Heart right ventricle (tissue), 16 donors: ENCODE results near the gene CRYBA2. TPM values are rescaled to one million over a fixed set of nuclear protein-coding genes. Genes with fewer than 3 reads are reported as not detected.

Source experiments
- ATAC-seq, 8 donors: fragments of 200-7000 bp; cut with Tn5 transposase; one replicate each; pipeline ENCODE4 v1.9.1; 2020; ENCODE audit warnings: mild to moderate bottlenecking in 8 of 8, moderate library complexity in 8 of 8, moderate number of reproducible peaks in 1 of 8
- DNase-seq, 2 donors: peaks; one replicate each; pipeline ENCODE4 v3.0.0-alpha.2; 2020
- H3K27ac ChIP-seq, 10 donors: fragments of 200-600 bp; sonication (generic) in 2 of 10; one replicate each; pipeline versions ENCODE4 v1.5.0 to v1.8.0; 2020 to 2022; ENCODE audit warnings: mild to moderate bottlenecking in 3 of 10
- H3K27me3 ChIP-seq, 7 donors: fragments of 200-600 bp; one replicate each; pipeline ENCODE4 v1.8.0; 2021 to 2022; ENCODE audit warnings: mild to moderate bottlenecking in 2 of 7
- H3K36me3 ChIP-seq, 9 donors: fragments of 200-600 bp; sonication (generic) in 1 of 9; one replicate each; pipeline versions ENCODE4 v1.5.0 to v1.8.0; 2020 to 2022; ENCODE audit warnings: mild to moderate bottlenecking in 2 of 9
- H3K4me1 ChIP-seq, 9 donors: fragments of 200-600 bp; sonication (generic) in 1 of 9; one replicate each; pipeline versions ENCODE4 v1.5.0 to v1.8.0; 2020 to 2022; ENCODE audit warnings: mild to moderate bottlenecking in 4 of 9
- H3K4me3 ChIP-seq, 10 donors: fragments of 200-600 bp; sonication (generic) in 2 of 10; one replicate each; pipeline versions ENCODE4 v1.5.0 to v1.8.0; 2020 to 2022; ENCODE audit warnings: mild to moderate bottlenecking in 7 of 10, moderate library complexity in 2 of 10
- H3K9me3 ChIP-seq, 11 donors: fragments of 200-600 bp in 10 of 11; sonication (generic) in 2 of 11; one replicate each; pipeline versions ENCODE4 v1.5.0 to v1.8.0; 2013 to 2022; ENCODE audit warnings: mild to moderate bottlenecking in 2 of 11, control low read depth in 1 of 11, moderate library complexity in 1 of 11
- WGBS, 2 donors: extraction: QIAGEN DNeasy Blood & Tissue Kit; methylation state at CpG; one replicate each; pipeline ENCODE4 v1.1.7; 2013; ENCODE audit warnings: inconsistent platforms in 1 of 2; 5-methylcytosine and 5-hydroxymethylcytosine counted together
- intact Hi-C, 10 donors: fragments of 100-400 bp; cut with DNase I; formaldehyde crosslinking; loops; one replicate each; pipeline versions ENCODE4 v1.11.1 to v1.14.2; 2022
- polyA plus RNA-seq, 2 donors: library from polyadenylated mRNA; stranded (reverse); fragments of 200-250 nt; gene quantifications; one replicate each; pipeline ENCODE4 v1.2.3, GENCODE V29; 2013
- total RNA-seq, 10 donors: library from RNA; stranded (reverse); fragmentation: NEBNext Ultra II Directional in 3 of 10; extraction: Animal tissue kit (Norgen Biotek cat#: 25700) in 3 of 10; gene quantifications; one replicate each; pipeline versions ENCODE4 v1.2.1 to v1.2.4, GENCODE V29; 2021 to 2023
- TF ChIP-seq, protein P1 (sequence below), 9 donors: fragments of 200-600 bp; sonication (generic) in 2 of 9; IDR thresholded peaks; one replicate each; pipeline versions ENCODE4 v1.5.0 to v1.8.0; 2021 to 2022; ENCODE audit warnings: antibody characterized with exemption in 9 of 9, mild to moderate bottlenecking in 5 of 9, moderate library complexity in 1 of 9
- donor health status: Arrhythmogenic right ventricular cardiomyopathy.
- donor health status: ischemic (EF 13 %, LVEDD 7.1; RV severe dilation, severe dysfunction).
- donor health status: healthy with polysubstance abuse.
- donor health status: DM: no; HTN: yes; CAD: no.
- donor health status: DM: no; HTN: no; CAD: no.
- donor health status: ischemic (EF 25% LVEDD 6.9; RV normal size, moderate dysfunction).
- donor health status: ischemic (EF 25% LVEDD 5.7; RV mildly dilated, moderate dysfunction).
- donor health status: healthy.
- donor health status: DM: yes; HTN: yes; CAD: no.
- donor health status: Ischemic cardiomyopathy.
- donor health status: ischemic (EF 35%, LVEDD 5.7; RV mildly dilated, moderate dysfunction).
- donor health status: nonischemic (EF 11% LVEDD 7.7; RV severe dilation, severe dysfunction).
- donor health status: DM: yes; HTN: yes; CAD: no.
- donor health status: PGD.
- donor health status: ischemic (EF 29% LVEDD 5.4; RV normal size, mild dysfunction).
- donor health status: nonischemic (EF 23%, LVEDD 6.1; RV moderate dilation, normal function).

The CRYBA2 gene
- total and polyA plus RNA-seq, 12 donors: not detected

DNA sequence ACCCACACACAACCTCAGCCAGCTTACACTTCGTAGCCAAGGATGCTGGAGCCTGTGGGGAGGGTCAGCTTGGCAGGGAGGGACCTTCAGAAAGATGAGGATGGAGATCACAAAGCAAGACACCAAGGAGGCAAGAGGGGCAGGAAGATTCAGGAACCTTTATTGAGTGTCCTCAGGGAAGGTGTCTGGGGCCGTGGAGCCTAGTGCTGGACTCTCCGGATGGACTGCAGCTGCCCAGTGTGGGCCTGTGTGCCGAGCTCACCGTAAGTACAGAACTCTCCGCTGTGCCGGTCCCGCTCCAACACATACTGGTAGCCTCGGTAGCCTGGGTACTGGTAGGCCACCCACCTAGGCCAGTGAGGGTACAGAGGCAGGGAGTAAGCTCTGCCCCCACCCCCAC is 3.2 kb downstream of the CRYBA2 start:
- Histone ChIP-seq H3K4me3 (no peak overlapping the region), H3K27ac (no peak overlapping the region), H3K27me3 (peaks cover 66 to 100% (median 100%) of the 10 kb centered on the region in 7 donors), H3K9me3 (no peaks in the 10 kb centered on the region), H3K36me3 (no peaks in the 10 kb centered on the region), H3K4me1 (peaks cover 11 to 32% (median 23%) of the 10 kb centered on the region in 9 donors)
- intact Hi-C loops: loop anchor here in 1 of 10 donors (10.0 kb wide), 1 partner anchor 165 kb away; no protein-coding TSS in a partner anchor
- TF ChIP-seq, protein P1, sequence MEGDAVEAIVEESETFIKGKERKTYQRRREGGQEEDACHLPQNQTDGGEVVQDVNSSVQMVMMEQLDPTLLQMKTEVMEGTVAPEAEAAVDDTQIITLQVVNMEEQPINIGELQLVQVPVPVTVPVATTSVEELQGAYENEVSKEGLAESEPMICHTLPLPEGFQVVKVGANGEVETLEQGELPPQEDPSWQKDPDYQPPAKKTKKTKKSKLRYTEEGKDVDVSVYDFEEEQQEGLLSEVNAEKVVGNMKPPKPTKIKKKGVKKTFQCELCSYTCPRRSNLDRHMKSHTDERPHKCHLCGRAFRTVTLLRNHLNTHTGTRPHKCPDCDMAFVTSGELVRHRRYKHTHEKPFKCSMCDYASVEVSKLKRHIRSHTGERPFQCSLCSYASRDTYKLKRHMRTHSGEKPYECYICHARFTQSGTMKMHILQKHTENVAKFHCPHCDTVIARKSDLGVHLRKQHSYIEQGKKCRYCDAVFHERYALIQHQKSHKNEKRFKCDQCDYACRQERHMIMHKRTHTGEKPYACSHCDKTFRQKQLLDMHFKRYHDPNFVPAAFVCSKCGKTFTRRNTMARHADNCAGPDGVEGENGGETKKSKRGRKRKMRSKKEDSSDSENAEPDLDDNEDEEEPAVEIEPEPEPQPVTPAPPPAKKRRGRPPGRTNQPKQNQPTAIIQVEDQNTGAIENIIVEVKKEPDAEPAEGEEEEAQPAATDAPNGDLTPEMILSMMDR (IDR thresholded peaks at IDR 0.05): no peak
- no peak for ATAC-seq
- 11 to 17% methylated on average over 9 of the region's 9 CpGs for WGBS, 2 donors
- DNase-seq: no peak

DNA sequence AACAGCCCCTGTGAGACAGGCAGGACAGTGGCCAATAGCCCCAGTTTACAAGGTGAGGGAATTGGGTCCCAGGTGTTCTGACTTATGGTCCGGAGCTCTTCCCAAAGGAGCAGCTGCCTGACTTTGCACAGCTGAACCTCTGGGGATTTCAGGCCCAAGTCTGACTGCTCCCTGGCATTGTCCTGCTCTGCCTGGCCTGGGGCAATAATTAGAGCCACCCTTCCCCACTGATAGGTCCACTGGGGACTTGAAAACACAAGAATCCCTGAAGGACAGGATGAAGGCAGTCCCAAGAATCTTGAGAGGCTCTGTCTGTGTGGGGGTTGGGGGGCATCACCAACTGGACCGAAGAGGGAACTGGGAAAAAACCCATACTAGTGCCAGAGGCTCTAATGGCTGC is 4.6 kb downstream of the CRYBA2 start:
- H3K4me1 ChIP-seq: peaks cover 11 to 39% (median 32%) of the 10 kb centered on the region in 9 donors
- intact Hi-C loops: no loop called here
- ATAC-seq (no peak), DNase-seq (no peak)
- no peaks in the 10 kb centered on the region for H3K36me3 ChIP-seq
- peaks cover 74 to 100% (median 100%) of the 10 kb centered on the region in 7 donors for H3K27me3 ChIP-seq
- H3K27ac ChIP-seq: no peak overlapping the region
- no peaks in the 10 kb centered on the region for H3K9me3 ChIP-seq
- no peak overlapping the region for H3K4me3 ChIP-seq
- 37 to 42% methylated on average over 2 of the region's 2 CpGs for WGBS, 2 donors
- TF ChIP-seq, protein P1 (IDR thresholded peaks at IDR 0.05): no peak

DNA sequence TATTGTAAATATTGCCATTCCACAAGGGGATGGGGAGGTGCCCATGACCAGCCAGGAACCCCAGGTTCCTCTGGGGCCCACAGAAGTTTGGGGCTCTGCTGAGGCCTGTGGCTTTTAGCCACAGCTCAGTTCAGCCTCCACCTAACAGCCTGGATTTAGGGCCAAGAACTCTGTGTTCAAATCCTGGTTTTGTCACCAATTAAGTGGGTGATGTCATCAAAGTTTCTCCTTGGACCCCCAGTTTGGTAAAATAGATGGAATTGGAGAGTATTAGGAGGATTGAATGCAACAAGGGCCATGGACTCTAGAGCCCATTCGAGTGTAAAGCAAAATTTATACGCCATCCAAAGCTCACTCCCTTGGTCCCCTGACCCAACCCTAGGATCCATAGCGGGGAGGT is 5.1 kb downstream of the CRYBA2 start:
- intact Hi-C loops: no loop called here
- H3K27me3 ChIP-seq: peaks cover 74 to 100% (median 100%) of the 10 kb centered on the region in 7 donors
- DNase-seq (no peak), ATAC-seq (no peak)
- H3K4me3 ChIP-seq: no peak overlapping the region
- H3K27ac ChIP-seq: no peak overlapping the region
- H3K36me3 ChIP-seq: no peaks in the 10 kb centered on the region
- WGBS, 2 donors: 29 to 38% methylated on average over 3 of the region's 3 CpGs
- peaks cover 8 to 38% (median 27%) of the 10 kb centered on the region in 9 donors for H3K4me1 ChIP-seq
- H3K9me3 ChIP-seq: no peaks in the 10 kb centered on the region
- TF ChIP-seq, protein P1 (IDR thresholded peaks at IDR 0.05): no peak

DNA sequence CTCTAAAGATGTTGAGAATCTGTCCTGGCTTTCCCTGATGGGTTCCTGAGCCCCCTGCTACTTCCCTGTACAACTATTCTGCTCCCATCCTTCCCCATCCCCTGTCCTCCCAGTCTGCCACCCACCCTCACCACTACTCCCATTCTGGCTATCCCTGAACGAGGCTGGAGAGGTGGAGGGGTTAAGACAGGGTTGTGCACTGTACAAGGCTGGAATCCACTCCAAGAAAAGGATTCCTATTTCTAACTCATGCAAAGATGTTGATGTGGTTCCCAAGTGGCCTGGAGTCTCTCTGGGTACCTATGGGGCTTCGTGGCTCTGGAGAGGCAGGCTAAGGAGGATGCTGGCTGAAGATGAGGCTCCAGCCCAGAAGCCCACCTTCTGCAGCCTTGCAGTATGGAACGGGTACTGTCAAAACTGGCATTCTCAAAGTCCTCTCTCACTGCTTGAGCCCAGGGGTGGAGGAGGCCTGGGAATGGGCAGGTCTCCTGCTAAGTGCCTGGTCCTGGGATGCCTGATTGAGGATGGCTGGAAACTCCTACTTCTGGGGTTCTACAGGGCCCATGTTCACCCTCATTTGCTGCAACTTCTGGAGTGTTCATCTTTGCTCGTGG is 7.0 kb downstream of the CRYBA2 start:
- DNase-seq: no peak
- no peak overlapping the region for H3K4me3 ChIP-seq
- TF ChIP-seq, protein P1 (IDR thresholded peaks at IDR 0.05): no peak
- H3K9me3 ChIP-seq: no peaks in the 10 kb centered on the region
- intact Hi-C loops: no loop called here
- no peak overlapping the region for H3K27ac ChIP-seq
- H3K36me3 ChIP-seq: no peaks in the 10 kb centered on the region
- peaks cover 10 to 43% (median 36%) of the 10 kb centered on the region in 9 donors for H3K4me1 ChIP-seq
- peaks cover 78 to 100% (median 100%) of the 10 kb centered on the region in 7 donors for H3K27me3 ChIP-seq
- no peak for ATAC-seq
- 35 to 55% methylated on average over 4 of the region's 4 CpGs for WGBS, 2 donors
